ENCODE data around the gene MRPS23. TPM values are rescaled to one million over a fixed set of nuclear protein-coding genes. Genes with fewer than 3 reads are reported as not detected.

The MRPS23 gene
- total and polyA plus RNA-seq, 2 of the 8 experiments (the other 6 are each of a cell fraction or from before 2014, with no cell fraction given), result 38.6 to 60.4 TPM

DNA sequence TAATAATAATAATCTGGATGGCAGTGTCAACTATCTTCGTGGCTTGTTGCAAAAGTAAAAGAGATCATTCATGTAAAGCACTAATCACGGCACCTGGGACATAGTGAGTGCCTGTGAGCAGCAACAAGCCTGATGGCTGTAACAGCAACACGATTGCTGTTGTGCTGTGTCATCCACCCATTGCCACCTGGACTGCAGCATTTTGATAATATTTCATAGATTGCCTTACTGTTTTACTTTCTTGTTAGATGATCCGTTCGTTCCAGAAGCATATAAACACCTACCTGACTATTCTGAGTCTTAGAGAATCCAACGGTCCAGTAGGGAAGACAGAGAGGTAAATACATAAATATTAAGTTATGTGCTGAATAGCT is 3.1 kb upstream of the MRPS23 start:
- Histone ChIP-seq H2AFZ (ENCODE audit: low read length) (no peak overlapping the region), H3K79me1 (ENCODE audit: low read depth, low read length) (peaks cover 3% of the 10 kb centered on the region), H3K4ac (replicated peaks; ENCODE audit: insufficient read length, low read depth, low read length) (no peak overlapping the region), H4K8ac (ENCODE audit: extremely low read depth, insufficient read depth, low read length) (no peak overlapping the region), H3K56ac (replicated peaks; ENCODE audit: insufficient read length, low read depth, low read length) (no peak overlapping the region), H3K23ac (ENCODE audit: insufficient read length) (no peak overlapping the region), H2BK120ac (replicated peaks; ENCODE audit: low read depth, low read length) (no peak overlapping the region), H3K4me1 (replicated peaks in 1 of 4; ENCODE audit: control insufficient read depth in 3 of 4, insufficient read depth in 4 of 4, low read length in 3 of 4) (peaks cover 0 to 7% (median 3%) of the 10 kb centered on the region in 4 experiments; a peak in 3 of 7 replicates), H4K91ac (replicated peaks; ENCODE audit: insufficient read length, low read length) (no peak overlapping the region), H4K20me1 (replicated peaks in 1 of 2; ENCODE audit: control insufficient read depth in 1 of 2, insufficient read depth in 2 of 2, low read length in 2 of 2) (no peaks in the 10 kb centered on the region), H3K18ac (ENCODE audit: extremely low read depth, low read length) (no peak overlapping the region), H4K5ac (ENCODE audit: insufficient read length, low read depth, low read length) (no peak overlapping the region), H2BK15ac (ENCODE audit: low read length) (no peak overlapping the region), H3K27me3 (replicated peaks in 1 of 4; ENCODE audit: control insufficient read depth in 3 of 4, extremely low read depth in 1 of 4, insufficient read depth in 3 of 4, low read length in 3 of 4) (no peaks in the 10 kb centered on the region), H3K23me2 (ENCODE audit: low read depth, low read length) (peaks cover 9% of the 10 kb centered on the region), H3K4me2 (ENCODE audit: insufficient read depth in 1 of 2, low read depth in 2 of 2, low read length in 2 of 2) (no peak overlapping the region), H2AK5ac (ENCODE audit: low read depth, low read length) (no peak overlapping the region), H3K9me3 (ENCODE audit: insufficient read depth in 2 of 2, low read depth in 1 of 2, low read length in 1 of 2) (no peaks in the 10 kb centered on the region), H3K36me3 (ENCODE audit: control insufficient read depth in 2 of 4, insufficient read depth in 4 of 4, low read length in 3 of 4) (peaks cover 0 to 3% (median 0%) of the 10 kb centered on the region in 4 experiments; a peak in 2 of 8 replicates), H2BK12ac (ENCODE audit: low read depth, low read length) (no peak overlapping the region), H2BK5ac (ENCODE audit: low read depth, low read length) (no peak overlapping the region), H3K79me2 (ENCODE audit: control insufficient read depth in 1 of 2, insufficient read depth in 2 of 2, low read length in 2 of 2) (peaks cover 0 to 13% of the 10 kb centered on the region in 2 experiments; a peak in 2 of 4 replicates), H2BK20ac (ENCODE audit: low read length) (no peak overlapping the region), H3K27ac (ENCODE audit: low read depth, low read length) (no peak overlapping the region), H3K4me3 (ENCODE audit: extremely low read depth in 1 of 4, insufficient read depth in 2 of 4, low read depth in 3 of 4, low read length in 4 of 4) (no peak overlapping the region), H3K14ac (ENCODE audit: insufficient read length) (no peak overlapping the region), H3K9ac (replicated peaks in 1 of 4; ENCODE audit: extremely low read depth in 1 of 4, low read depth in 3 of 4, low read length in 3 of 4) (no peak overlapping the region)
- DNase-seq (ENCODE audit: low read depth in 1 of 2, low spot score in 2 of 2), result no peak
- ChIA-PET CTCF (ENCODE audit: partially characterized antibody) (interaction anchor here (0.6 to 19.8 kb wide), 13 partner anchors 11 to 1363 kb away, joined by 3 to 384 read pairs (median 12); partner anchors contain the start of genes CUEDC1 and SRSF1), POLR2A (ENCODE audit: partially characterized antibody) (interaction anchor here (0.8 to 32.5 kb wide), 2 partner anchors 28 to 145 kb away, joined by 3 to 672 read pairs; partner anchors contain the start of genes SRSF1 and VEZF1)
- 71% methylated on average over 6 of the region's 6 CpGs; no CpG with 5 or more reads in 1 of the 2 experiments for WGBS, 2 experiments (ENCODE audit: extremely low coverage in 1 of 2, insufficient coverage in 1 of 2, insufficient read length in 1 of 2, insufficient replicate concordance in 2 of 2, low coverage in 1 of 2, low lambda C conversion rate in 2 of 2, missing lambda C conversion rate in 1 of 2)
- FAIRE-seq, result no peak
- TF ChIP-seq, protein P1, sequence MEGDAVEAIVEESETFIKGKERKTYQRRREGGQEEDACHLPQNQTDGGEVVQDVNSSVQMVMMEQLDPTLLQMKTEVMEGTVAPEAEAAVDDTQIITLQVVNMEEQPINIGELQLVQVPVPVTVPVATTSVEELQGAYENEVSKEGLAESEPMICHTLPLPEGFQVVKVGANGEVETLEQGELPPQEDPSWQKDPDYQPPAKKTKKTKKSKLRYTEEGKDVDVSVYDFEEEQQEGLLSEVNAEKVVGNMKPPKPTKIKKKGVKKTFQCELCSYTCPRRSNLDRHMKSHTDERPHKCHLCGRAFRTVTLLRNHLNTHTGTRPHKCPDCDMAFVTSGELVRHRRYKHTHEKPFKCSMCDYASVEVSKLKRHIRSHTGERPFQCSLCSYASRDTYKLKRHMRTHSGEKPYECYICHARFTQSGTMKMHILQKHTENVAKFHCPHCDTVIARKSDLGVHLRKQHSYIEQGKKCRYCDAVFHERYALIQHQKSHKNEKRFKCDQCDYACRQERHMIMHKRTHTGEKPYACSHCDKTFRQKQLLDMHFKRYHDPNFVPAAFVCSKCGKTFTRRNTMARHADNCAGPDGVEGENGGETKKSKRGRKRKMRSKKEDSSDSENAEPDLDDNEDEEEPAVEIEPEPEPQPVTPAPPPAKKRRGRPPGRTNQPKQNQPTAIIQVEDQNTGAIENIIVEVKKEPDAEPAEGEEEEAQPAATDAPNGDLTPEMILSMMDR (IDR thresholded peaks at IDR 0.05; ENCODE audit: control extremely low read depth in 1 of 3, insufficient read depth in 1 of 3, low read depth in 1 of 3, low read length in 3 of 3), result no peak
- no peak for TF ChIP-seq GTF2F1 (IDR thresholded peaks at IDR 0.05; ENCODE audit: borderline replicate concordance, low read depth, low read length)
- TF ChIP-seq SP4 (IDR thresholded peaks at IDR 0.05; ENCODE audit: low read length), result no peak
- TF ChIP-seq JUN (IDR thresholded peaks at IDR 0.05; ENCODE audit: low read depth, low read length), result no peak
- TF ChIP-seq, protein P2, sequence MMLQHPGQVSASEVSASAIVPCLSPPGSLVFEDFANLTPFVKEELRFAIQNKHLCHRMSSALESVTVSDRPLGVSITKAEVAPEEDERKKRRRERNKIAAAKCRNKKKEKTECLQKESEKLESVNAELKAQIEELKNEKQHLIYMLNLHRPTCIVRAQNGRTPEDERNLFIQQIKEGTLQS (IDR thresholded peaks at IDR 0.05; ENCODE audit: insufficient read depth, low read depth, low read length), result no peak
- no peak for TF ChIP-seq KDM1A (IDR thresholded peaks at IDR 0.05; ENCODE audit: borderline replicate concordance, low read length)
- TF ChIP-seq SIN3A (conservative IDR thresholded peaks at IDR 0.05 in 1 of 2, IDR thresholded peaks at IDR 0.05 in 1 of 2; ENCODE audit: low read depth in 1 of 2, low read length in 2 of 2), result no peak
- TF ChIP-seq, protein P3, sequence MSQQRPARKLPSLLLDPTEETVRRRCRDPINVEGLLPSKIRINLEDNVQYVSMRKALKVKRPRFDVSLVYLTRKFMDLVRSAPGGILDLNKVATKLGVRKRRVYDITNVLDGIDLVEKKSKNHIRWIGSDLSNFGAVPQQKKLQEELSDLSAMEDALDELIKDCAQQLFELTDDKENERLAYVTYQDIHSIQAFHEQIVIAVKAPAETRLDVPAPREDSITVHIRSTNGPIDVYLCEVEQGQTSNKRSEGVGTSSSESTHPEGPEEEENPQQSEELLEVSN (IDR thresholded peaks at IDR 0.05), result no peak
- no peak for TF ChIP-seq RXRA (IDR thresholded peaks at IDR 0.05; ENCODE audit: insufficient read depth, low read depth, low read length)
- TF ChIP-seq CHD1 (IDR thresholded peaks at IDR 0.05; ENCODE audit: low read depth, low read length), result no peak
